ENCODE measurements around the gene SFTPA1. TPM values are rescaled to one million over a fixed set of nuclear protein-coding genes. Genes with fewer than 3 reads are reported as not detected.

Gene SFTPA1
- polyA plus RNA-seq, 1 of the 3 experiments (the other 2 are of a cell fraction): not detected

- no peak overlapping the region for H3K4me2 ChIP-seq
- no peaks in the 10 kb centered on the region for H3K36me3 ChIP-seq (replicated peaks in 1 of 2; ENCODE audit: control insufficient read depth in 1 of 2, insufficient read depth in 2 of 2, low read length in 1 of 2)
- H3K27ac ChIP-seq (ENCODE audit: low read depth in 2 of 2, low read length in 1 of 2): no peak overlapping the region
- no peaks in the 10 kb centered on the region for H3K27me3 ChIP-seq (ENCODE audit: insufficient read depth)
- no peak for DNase-seq
- H3F3A ChIP-seq (replicated peaks; ENCODE audit: insufficient read depth): no peaks in the 10 kb centered on the region
- H3K79me2 ChIP-seq (ENCODE audit: insufficient read depth): no peaks in the 10 kb centered on the region
- H3K9me2 ChIP-seq: no peaks in the 10 kb centered on the region
- 39% methylated on average over 4 of the region's 4 CpGs for WGBS (ENCODE audit: low lambda C conversion rate)
- H2AFZ ChIP-seq (ENCODE audit: low read depth): no peak overlapping the region
- no peaks in the 10 kb centered on the region for H4K20me1 ChIP-seq (ENCODE audit: insufficient read depth)
- no peak overlapping the region for H3K4me3 ChIP-seq (ENCODE audit: low read depth in 2 of 2, low read length in 1 of 2)
- ChIA-PET CTCF (no interaction called here), POLR2A (no interaction called here)
- TF ChIP-seq USF2 (IDR thresholded peaks at IDR 0.05; ENCODE audit: borderline replicate concordance, low read depth, low read length): no peak
- no peak for TF ChIP-seq CTCF (IDR thresholded peaks at IDR 0.05)
- TF ChIP-seq MXI1 (IDR thresholded peaks at IDR 0.05; ENCODE audit: low read depth, low read length): no peak
- no peak for TF ChIP-seq ELF1 (IDR thresholded peaks at IDR 0.05)
- TF ChIP-seq FOXJ3 (CRISPR knock-in tag; IDR thresholded peaks at IDR 0.05): no peak
- no peak for TF ChIP-seq NRF1 (IDR thresholded peaks at IDR 0.05; ENCODE audit: low read depth, low read length)
- TF ChIP-seq REST (IDR thresholded peaks at IDR 0.05; ENCODE audit: low read depth, low read length): no peak
- no peak for TF ChIP-seq POLR2AphosphoS5 (IDR thresholded peaks at IDR 0.05; ENCODE audit: low read depth, low read length)
- no peak for TF ChIP-seq ZBTB33 (IDR thresholded peaks at IDR 0.05; ENCODE audit: borderline replicate concordance, low read depth)
- TF ChIP-seq USF1 (IDR thresholded peaks at IDR 0.05; ENCODE audit: borderline replicate concordance, low read depth): no peak
- no peak for TF ChIP-seq RCOR1 (IDR thresholded peaks at IDR 0.05; ENCODE audit: low read length)
- no peak for TF ChIP-seq RXRA (IDR thresholded peaks at IDR 0.05; ENCODE audit: borderline replicate concordance, low read depth)
- no peak for TF ChIP-seq MEF2A (IDR thresholded peaks at IDR 0.05; ENCODE audit: borderline replicate concordance, low read depth)
- no peak for TF ChIP-seq MAX (IDR thresholded peaks at IDR 0.05; ENCODE audit: low read depth)
- no peak for TF ChIP-seq GABPA (IDR thresholded peaks at IDR 0.05; ENCODE audit: low read depth)
- no peak for TF ChIP-seq CHD2 (IDR thresholded peaks at IDR 0.05; ENCODE audit: low read length, partially characterized antibody)
- no peak for TF ChIP-seq RFX5 (IDR thresholded peaks at IDR 0.05; ENCODE audit: low read length)
- H3K9me3 ChIP-seq: no peaks in the 10 kb centered on the region
- no peaks in the 10 kb centered on the region for H3K4me1 ChIP-seq (ENCODE audit: control insufficient read depth in 1 of 2, insufficient read depth in 2 of 2, low read depth in 1 of 2, low read length in 1 of 2)
- no peak overlapping the region for H3K9ac ChIP-seq
Measured at GRCh38 chr10:79628083-79628482, 17.3 kb downstream of the SFTPA1 start.

All from SK-N-SH (cell line).